Measurements from ENCODE around the gene DEPDC5.

DNA sequence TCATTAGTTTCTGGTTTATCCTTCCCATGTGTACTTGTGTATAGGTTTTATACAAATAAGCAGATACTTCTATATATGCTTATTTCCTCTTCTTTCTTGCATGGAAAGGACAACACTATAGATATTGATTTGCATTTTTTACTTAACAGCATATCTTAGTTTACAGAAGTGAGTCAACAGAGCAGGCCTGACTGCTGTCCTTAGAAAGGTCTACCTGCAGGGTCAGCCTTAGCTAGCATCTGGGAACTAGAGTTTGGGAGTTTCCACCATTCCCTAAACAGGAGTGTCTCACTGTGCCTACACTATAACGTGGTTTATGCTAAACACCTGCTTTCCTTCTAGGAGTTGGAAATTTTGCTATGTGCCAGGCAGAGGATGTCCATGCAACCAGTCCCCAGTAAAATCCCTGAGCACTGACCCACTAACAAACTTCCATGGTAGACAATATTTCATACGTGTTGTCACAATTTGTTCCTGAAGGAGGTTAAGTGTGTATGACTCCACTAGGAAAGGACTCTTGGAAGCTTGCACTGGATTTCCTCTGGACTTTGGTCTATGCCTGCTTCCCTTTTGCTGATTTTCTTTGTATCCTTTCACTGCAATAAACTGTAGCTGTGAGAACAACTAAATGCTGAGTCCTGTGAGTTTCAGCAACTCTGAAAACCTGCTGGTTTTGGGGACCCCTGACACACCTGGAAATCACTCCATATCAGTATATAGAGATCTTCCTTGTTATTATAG, 21.6 kb upstream of the DEPDC5 start:
- TF ChIP-seq, protein P1, sequence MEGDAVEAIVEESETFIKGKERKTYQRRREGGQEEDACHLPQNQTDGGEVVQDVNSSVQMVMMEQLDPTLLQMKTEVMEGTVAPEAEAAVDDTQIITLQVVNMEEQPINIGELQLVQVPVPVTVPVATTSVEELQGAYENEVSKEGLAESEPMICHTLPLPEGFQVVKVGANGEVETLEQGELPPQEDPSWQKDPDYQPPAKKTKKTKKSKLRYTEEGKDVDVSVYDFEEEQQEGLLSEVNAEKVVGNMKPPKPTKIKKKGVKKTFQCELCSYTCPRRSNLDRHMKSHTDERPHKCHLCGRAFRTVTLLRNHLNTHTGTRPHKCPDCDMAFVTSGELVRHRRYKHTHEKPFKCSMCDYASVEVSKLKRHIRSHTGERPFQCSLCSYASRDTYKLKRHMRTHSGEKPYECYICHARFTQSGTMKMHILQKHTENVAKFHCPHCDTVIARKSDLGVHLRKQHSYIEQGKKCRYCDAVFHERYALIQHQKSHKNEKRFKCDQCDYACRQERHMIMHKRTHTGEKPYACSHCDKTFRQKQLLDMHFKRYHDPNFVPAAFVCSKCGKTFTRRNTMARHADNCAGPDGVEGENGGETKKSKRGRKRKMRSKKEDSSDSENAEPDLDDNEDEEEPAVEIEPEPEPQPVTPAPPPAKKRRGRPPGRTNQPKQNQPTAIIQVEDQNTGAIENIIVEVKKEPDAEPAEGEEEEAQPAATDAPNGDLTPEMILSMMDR (conservative IDR thresholded peaks at IDR 0.05): no peak
- no peak for TF ChIP-seq ZFX (IDR thresholded peaks at IDR 0.05)

Data from C4-2B (cell line).